CD4-positive, alpha-beta T cell treated with Interleukin-15 for 4 hours (primary cell): ENCODE results near the gene GLI3.
A peak's percentile ranks its signal among the peaks of the same experiment; 100 is the strongest.

Experiments
- DNase-seq: peaks from one replicate; pipeline ENCODE4 v3.0.0-alpha.2; 2020; ENCODE audit warnings: low spot score

Gene GLI3

DNA sequence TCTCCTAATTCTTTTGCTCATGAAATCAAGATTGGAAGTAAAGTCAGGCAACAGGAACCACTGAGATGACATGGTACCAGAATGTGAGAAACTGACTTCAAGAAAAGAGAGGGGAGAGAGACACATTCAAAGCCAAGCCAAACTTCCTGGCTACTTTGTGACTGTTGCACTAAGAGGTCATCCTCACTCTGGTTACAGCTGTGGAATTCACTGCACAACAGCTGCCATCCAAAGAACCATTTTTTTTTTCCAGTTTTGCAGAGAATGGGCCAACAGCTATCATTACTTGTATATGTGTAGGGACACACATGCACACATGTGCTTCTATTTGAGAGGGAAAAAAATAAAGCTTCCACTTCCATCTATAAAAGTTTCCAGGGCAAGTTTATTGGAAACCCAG, 203.5 kb downstream of the GLI3 start:
- DNase-seq = no peak

- no peak for DNase-seq
Measured at GRCh38 chr7:42029405-42029804, 207.6 kb downstream of the GLI3 start.

DNA sequence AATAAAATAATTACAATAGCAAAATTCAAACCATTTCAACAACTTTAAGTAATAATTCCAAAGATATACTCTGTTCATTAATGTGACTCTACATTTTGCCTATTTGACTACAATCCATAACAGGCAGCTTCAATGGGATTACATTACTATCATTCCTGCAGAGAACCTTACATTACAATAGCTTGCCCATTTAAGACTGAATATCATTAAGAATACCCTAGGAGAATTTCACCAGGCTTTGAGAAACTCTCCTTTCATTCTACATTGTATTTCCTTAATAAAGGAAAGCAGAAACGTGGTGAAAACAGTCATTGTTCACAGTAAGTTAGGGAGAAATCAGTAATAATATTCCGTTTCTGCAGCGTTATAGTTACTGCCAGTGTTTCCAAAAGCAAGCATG, 209.5 kb downstream of the GLI3 start:
- no peak for DNase-seq

- DNase-seq = no peak
Measured at GRCh38 chr7:42026622-42027197, 210.3 kb downstream of the GLI3 start.

DNA sequence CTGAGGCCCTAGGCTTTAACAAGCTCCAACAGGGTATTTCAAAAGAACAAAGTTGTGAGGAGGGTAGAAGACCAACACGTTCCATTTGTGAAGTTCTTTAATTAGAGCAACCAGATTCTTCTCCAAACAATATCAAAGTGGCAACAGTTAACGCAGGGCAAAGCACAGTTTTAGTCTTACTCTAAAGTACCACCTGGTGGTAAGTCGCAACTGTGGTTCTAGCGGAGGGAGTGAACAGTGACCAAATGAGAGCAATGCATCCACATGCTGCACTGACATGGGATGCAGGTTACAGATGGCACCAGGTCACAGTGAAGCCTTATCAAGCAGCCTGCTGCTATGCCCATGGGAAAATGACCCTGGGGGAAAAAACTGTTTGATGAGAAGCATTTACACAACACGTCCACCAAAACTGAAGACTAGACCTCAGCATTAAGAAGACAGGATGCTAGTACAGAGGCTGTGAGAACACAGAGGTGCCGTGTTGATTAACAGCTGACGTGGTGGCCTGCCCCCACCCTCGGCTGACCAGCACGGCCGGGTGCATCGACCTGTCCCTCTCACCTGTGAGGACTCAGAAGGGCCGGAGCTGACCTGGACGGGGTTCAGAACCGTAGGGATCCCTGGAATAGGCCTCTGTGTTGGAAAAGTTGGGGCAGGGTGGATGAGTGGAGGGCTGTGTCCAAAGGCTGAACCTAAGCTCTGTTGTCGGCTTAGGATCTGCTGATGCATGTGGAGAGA, 211.2 kb downstream of the GLI3 start:
- DNase-seq = no peak

DNA sequence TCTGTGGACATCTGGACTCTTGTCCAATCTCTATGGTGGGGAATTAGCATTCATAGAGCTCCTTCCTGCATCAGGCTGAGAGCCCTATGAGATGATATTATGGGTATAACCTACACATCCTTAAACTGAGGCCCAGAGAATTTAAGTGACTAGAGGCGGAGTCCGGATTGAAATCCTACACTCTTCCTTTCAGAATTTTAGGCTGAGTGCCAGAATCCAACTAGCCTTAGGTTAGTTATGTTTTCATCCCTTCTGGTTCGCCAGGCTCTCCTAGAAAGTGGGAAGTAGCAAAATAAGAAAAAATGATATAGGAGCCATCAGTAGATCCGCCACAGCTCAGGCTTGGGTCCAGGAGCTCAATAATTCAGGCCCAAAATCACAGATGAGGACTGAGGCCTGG, 212.5 kb downstream of the GLI3 start:
- DNase-seq = no peak

DNA sequence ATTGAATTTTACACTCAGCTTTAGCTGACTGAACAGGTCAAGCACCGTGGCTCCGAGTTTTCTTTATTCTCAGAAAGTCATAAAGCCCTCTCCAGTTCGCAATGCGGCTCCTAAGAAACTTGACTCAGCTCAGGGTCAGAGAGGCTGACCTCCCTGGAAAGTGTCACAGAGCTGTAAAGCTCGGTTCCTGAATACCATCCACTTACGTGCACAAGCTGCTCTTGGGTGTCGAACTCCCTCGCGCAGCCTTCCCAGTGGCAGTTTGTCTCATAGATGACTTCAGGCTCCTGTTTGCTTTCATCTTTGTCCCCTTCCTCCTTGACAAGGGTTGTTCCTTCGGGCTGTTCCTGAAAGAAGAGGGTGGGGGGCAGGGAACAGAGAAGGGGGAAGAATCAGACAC, 213.7 kb downstream of the GLI3 start:
- DNase-seq = no peak

GRCh38 chr7:42022791-42023190, 214.2 kb downstream of the GLI3 start:
- DNase-seq = no peak

DNA sequence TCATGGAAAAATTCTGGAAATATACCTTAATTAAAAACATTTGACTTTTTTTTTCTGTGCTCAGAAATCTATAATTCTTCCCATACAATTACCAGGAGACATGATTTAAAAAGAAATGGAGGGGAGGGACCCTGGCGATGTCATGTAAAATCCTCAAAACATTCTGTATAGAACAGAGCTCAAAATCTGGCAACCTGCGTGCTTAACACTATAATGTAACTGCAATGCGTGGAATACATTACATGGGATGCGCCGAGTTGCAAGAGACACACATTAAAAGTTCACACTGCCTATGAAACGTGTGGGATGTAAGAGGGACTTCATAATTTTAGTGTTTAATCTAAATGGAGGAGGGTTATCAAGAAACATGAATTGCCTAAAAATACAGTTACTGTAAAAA, 215.0 kb downstream of the GLI3 start:
- no peak for DNase-seq

DNA sequence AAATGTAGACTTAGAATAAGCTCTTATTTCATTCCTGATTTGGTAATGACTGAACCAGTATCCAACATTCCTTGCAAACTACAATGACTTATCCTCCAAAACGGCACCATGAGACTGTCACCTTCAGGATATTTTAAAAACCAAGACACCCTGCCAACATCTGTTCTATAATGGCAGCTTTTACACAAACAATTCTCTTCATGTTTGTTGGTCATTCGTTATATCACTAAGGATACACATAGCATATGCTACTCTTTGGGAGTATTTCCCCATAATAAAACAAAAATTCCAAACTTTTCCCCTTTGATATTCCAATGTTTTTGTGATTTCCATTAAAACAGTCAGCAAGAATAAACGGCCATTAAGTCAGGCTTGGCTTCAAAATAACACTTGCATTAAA, 215.4 kb downstream of the GLI3 start:
- DNase-seq = no peak

DNA sequence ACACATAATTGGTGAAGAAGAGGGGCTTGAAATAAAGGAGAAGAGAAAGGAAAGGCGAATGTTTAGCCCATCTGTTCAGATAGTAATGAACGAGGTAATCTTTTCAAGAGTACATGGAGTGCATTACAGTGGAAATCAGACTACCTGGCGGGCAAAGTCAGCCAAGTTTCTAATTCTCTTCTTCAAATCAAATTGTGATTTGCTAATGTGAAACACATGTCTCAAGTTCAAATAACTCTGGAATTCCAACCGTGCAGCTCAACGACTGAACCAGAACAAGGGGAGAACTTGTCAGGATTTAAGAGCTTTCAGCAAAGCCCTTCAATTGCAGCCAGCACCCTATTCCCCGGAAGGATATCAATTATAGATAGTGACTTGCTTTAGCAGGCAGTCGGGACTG, 216.9 kb downstream of the GLI3 start:
- DNase-seq = no peak

DNA sequence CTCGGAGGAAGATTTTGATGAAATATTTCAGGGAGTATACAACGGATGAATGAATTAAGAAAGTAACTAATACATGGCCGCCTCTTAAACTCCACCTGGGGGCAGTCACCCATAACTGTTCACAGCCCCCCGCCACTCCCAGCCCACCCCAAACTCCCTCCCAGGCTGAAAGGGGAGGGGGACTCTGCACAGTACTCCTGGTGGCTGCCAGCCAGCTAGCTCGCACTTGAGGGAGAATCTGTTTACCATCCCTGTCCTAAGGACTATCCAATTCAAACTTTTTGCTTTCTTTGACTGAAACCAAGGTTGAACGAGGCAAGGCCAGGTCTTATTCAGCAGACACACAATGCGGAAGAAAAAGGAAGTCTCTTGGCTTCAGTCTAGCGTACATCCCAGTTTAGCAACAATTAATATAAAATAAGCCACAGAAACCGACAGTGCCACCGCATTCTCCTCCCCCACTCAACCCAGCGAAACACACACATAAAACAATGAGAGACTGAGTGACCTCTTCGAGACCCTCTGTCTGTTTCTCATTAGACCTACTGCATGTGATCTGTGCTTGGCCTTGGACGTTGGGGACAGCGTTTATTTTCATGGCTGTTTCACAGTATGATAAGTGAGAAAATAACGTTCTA, 219.5 kb downstream of the GLI3 start:
- DNase-seq = no peak

DNA sequence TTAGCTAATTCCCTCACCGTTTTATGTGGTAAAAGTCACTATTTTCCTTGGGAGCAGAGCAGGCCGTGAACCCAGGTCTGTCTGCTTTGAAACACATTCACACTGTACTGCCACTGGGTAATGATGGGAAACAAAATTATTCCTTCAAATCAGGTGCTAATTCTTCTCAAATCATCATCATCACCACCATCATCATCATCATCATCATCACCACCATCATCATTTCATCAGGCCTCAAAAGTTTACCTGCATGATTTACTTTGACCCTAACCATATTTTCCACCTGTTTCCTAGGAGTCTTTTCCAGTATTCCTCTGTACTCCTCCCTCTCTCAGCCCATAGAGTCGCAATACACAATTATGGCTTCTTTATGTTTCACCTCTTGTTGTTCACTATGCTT, 220.5 kb downstream of the GLI3 start:
- DNase-seq = no peak

GRCh38 chr7:42014625-42015618, 222.1 kb downstream of the GLI3 start:
- DNase-seq = peak; percentile 2

- DNase-seq = no peak
Measured at GRCh38 chr7:42012786-42013360, 224.1 kb downstream of the GLI3 start.

DNA sequence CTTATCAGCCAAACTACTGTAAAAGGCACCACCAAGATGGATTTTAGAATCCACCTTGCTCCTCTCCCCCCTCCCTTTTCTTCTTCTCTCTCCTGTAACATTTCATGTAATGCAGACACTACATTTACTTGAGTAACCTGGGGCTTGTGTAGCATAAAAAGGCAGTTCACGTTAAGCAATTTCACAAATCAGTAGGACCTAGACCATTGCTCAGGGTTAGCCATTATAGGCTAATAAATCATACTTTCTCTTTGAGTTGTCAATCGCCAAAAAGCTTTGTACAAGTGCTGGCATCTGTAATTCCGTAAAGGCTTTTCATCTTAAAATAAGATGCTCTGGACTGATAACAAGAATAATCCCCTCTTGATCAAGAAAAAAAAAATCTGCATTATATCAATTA, 224.7 kb downstream of the GLI3 start:
- DNase-seq = no peak

DNA sequence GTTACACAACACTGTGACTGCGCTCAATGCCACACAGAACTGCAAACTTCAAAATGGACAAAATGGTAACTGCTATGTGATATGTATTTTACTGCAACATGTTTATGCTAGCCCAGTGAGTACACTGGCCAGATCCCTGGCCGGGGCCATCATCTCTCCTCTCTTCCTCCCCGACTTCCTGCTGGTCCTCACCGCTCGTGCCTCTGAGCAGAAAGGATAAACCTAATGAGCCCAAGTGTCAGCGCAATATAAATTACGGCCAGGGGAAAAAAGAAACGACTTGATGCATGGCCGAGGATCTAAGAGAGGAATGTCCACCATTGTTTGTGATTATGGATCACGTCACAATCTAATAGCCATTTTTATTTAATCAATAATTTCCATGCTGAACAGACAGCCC, 225.2 kb downstream of the GLI3 start:
- no peak for DNase-seq

GRCh38 chr7:42010751-42011150, 226.3 kb downstream of the GLI3 start:
- DNase-seq = no peak

DNA sequence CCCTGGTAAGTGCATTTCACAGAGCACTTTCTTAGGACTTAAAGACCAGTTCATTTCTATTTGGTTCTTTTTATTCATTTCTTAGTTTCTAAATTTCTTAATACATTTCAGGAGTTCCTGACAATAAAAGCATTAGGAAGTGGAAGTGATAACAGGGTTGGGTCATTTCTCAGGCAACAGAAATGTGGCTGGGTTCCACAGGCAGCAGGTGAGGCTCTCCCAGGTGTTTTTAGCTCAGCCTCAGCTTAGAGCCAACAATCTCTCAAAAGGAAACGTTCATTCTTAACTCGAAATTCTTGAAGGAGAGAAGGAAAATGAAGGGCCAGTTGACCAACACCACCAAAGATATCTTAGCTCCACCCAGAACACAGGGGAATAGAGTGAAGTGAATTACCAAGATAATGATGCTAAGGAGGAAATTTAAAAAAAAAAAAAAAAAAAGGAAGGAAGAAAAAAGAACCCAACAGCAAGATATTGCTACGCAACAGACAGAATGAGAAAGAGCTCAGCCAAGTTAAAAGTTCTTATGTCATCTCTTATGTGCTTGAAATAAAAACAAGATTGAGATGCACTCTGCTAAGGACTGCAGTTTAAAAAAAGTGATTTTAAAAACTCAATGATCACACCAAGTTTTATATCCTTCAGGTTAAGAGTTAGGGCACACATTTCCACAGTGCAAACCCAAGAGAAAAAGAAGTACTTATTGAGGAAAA, 230.1 kb downstream of the GLI3 start:
- DNase-seq = no peak

DNA sequence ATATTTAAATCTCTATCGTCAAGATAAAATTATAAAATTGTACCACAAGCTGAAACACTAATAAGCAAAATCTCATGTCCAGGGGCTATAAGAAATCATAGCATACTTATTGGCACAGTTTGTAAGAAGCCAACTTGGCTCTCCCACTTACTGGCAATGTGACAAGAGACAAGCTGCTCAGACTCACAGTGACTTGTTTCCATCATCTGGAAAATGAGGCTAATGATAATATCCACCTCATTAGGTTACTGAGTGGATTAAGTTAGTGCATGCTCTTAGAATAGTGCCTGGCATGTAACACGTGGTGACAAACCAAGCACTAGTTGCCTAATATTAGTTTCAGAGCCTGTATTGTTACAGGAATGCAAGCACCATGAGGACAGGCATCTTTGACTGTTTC, 234.4 kb downstream of the GLI3 start:
- no peak for DNase-seq

- no peak for DNase-seq
Measured at GRCh38 chr7:41999736-42000283, 237.2 kb downstream of the GLI3 start.
